Nephron (organoid): ENCODE results near the gene NINL.

ENCODE experiments used
- H3K27ac Mint-ChIP-seq, 3 experiments: 2 replicates each; pipeline ENCODE4 v1.8.0; 2020; ENCODE audit warnings: mixed read lengths in 3 of 3, mild to moderate bottlenecking in 2 of 3, moderate library complexity in 1 of 3
- H3K27me3 Mint-ChIP-seq: 2 replicates; pipeline ENCODE4 v1.8.0; 2021; ENCODE audit warnings: low read depth, mild to moderate bottlenecking, moderate library complexity, mixed read lengths
- H3K36me3 Mint-ChIP-seq: 2 replicates; pipeline ENCODE4 v1.8.0; 2020; ENCODE audit warnings: low read depth, mixed read lengths
- H3K4me1 Mint-ChIP-seq: 2 replicates; pipeline ENCODE4 v1.8.0; 2020; ENCODE audit warnings: mixed read lengths
- H3K4me3 Mint-ChIP-seq, 3 experiments: 2 replicates each; pipeline ENCODE4 v1.8.0; 2020; ENCODE audit warnings: mild to moderate bottlenecking in 3 of 3, mixed read lengths in 3 of 3, moderate library complexity in 2 of 3
- H3K9me3 Mint-ChIP-seq: 2 replicates; pipeline ENCODE4 v1.8.0; 2020; ENCODE audit warnings: mixed read lengths
- CTCF ChIP-seq, 3 experiments: fragments of 200-600 bp; sonication (generic); IDR thresholded peaks; one replicate each; pipeline ENCODE4 v1.5.0; 2021; ENCODE audit warnings: antibody characterized with exemption in 3 of 3; ENCODE audit not compliant: unreplicated experiment in 3 of 3

Gene NINL

DNA sequence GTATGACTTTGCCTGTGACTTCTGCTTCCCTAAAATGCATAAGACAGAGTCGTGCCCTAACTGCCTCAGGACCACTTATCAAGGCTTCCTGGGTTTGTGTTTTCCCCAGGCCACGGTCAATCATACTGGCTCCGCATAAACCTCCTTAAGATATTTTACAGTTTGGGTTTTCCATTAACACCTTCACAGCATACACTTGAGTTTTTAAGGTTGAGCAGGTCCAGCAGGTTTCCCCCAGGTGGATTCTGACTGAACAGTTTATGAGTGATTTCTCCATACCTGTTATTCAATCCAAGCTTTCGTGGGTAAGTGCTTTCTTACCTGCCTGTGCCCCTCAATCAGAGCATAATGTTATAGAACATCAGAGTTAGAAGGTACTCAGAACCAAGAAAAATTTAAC lies 39.3 kb downstream of the NINL start:
- no peak for TF ChIP-seq CTCF (IDR thresholded peaks at IDR 0.05; ENCODE audit: unreplicated experiment in 3 of 3)

GRCh38 chr20:25545171-25545570 lies 40.2 kb downstream of the NINL start:
- Mint-ChIP-seq H3K27ac (peak overlapping the region; percentile 80 to 93 (median 89)), H3K9me3 (no peaks in the 10 kb centered on the region), H3K27me3 (no peaks in the 10 kb centered on the region), H3K36me3 (no peaks in the 10 kb centered on the region), H3K4me1 (peaks cover 63% of the 10 kb centered on the region), H3K4me3 (no peak overlapping the region)
- TF ChIP-seq CTCF (IDR thresholded peaks at IDR 0.05; ENCODE audit: unreplicated experiment in 3 of 3): no peak

More for the DNA sequence above, 39.3 kb downstream of the NINL start:
- H3K4me3 Mint-ChIP-seq: peak overlapping the region in 1 of 3 experiments; percentile 35
- H3K36me3 Mint-ChIP-seq: no peaks in the 10 kb centered on the region
- peaks cover 66% of the 10 kb centered on the region for H3K4me1 Mint-ChIP-seq
- H3K27me3 Mint-ChIP-seq: no peaks in the 10 kb centered on the region
- H3K9me3 Mint-ChIP-seq: no peaks in the 10 kb centered on the region
- H3K27ac Mint-ChIP-seq: peak overlapping the region; percentile 80 to 93 (median 89)

DNA sequence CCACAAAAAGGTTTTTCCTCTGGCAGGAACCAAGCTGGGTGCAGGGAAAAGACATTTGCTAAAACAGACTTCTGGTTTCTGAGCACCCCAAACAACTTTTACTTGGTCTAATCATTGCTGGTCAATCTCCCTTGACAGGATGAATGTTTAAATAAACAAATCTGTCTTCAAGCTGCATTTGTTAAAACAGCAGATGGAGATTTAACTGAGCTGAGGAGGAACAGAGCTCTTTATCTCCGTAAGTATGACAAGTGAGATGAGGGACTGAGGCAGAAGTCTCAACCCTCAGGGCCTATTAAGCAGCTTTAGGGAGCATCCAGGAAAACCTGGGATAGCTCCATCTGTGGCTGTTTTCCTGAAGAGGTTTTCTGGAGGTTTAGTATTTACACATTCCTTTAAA lies 40.6 kb downstream of the NINL start:
- Mint-ChIP-seq H3K9me3 (no peaks in the 10 kb centered on the region), H3K36me3 (no peaks in the 10 kb centered on the region), H3K4me1 (peaks cover 63% of the 10 kb centered on the region), H3K4me3 (no peak overlapping the region), H3K27me3 (no peaks in the 10 kb centered on the region), H3K27ac (peak overlapping the region; percentile 80 to 93 (median 89))
- TF ChIP-seq CTCF (IDR thresholded peaks at IDR 0.05; ENCODE audit: unreplicated experiment in 3 of 3): no peak

DNA sequence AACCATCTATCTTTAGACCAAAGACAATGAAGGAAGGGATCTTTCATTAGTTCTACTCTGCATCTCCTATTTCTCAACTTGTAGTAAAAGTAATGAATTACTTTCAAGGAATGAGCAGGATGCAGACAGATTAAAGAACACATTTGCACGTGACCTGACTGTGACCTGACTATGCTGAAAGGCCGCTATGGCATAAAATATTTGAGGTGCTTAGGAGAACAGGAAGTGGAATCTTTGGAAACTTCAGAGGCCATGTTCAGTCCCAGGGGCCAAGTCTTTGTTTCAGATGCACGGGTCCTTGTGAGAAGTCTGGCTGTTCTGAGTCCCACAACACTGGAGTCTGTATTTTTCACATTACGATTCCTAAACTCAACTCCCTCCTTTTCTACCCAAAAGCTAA lies 41.0 kb downstream of the NINL start:
- Mint-ChIP-seq H3K9me3 (no peaks in the 10 kb centered on the region), H3K4me1 (peaks cover 61% of the 10 kb centered on the region), H3K4me3 (no peak overlapping the region), H3K36me3 (no peaks in the 10 kb centered on the region), H3K27ac (peak overlapping the region; percentile 80 to 93 (median 89)), H3K27me3 (no peaks in the 10 kb centered on the region)
- TF ChIP-seq CTCF (IDR thresholded peaks at IDR 0.05; ENCODE audit: unreplicated experiment in 3 of 3): no peak

- H3K27ac Mint-ChIP-seq: peak overlapping the region in 1 of 3 experiments; percentile 25
- peaks cover 4% of the 10 kb centered on the region for H3K36me3 Mint-ChIP-seq
- no peaks in the 10 kb centered on the region for H3K9me3 Mint-ChIP-seq
- no peaks in the 10 kb centered on the region for H3K27me3 Mint-ChIP-seq
- peaks cover 60% of the 10 kb centered on the region for H3K4me1 Mint-ChIP-seq
- no peak overlapping the region for H3K4me3 Mint-ChIP-seq
- no peak for TF ChIP-seq CTCF (IDR thresholded peaks at IDR 0.05; ENCODE audit: unreplicated experiment in 3 of 3)
Measured at GRCh38 chr20:25543068-25543467, 42.3 kb downstream of the NINL start.

- Mint-ChIP-seq H3K27ac (peak overlapping the region in 1 of 3 experiments; percentile 21), H3K4me1 (peaks cover 51% of the 10 kb centered on the region), H3K4me3 (no peak overlapping the region), H3K27me3 (no peaks in the 10 kb centered on the region), H3K9me3 (no peaks in the 10 kb centered on the region), H3K36me3 (peaks cover 9% of the 10 kb centered on the region)
- TF ChIP-seq CTCF (IDR thresholded peaks at IDR 0.05; ENCODE audit: unreplicated experiment in 3 of 3): no peak
Measured at GRCh38 chr20:25541676-25542075, 43.7 kb downstream of the NINL start.
